Measurements from ENCODE around the gene CROCC2.

DNA sequence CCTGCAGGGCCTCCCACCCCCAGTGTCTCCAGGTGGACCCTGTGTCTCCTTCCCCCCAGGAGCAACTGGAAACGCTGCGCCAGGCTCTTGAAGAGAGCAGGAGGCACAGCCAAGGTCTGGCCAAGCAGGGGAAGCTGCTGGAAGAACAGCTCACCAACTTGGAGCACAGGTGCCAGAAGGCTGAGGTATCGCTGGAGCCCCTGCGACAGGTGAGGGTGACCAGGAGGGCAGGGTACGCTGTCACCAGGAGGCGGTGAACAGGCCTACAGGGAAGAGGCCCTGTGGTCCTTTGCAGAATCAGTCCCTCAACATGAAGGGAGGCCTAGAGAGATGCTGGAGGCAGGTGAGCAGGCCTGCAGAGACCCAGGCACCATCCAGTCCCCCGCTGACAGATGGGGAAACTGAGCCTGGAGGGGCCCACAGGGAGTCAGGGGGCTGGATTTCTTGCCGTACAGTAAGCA lies 76.7 kb downstream of the CROCC2 start:
- TF ChIP-seq CTCF (conservative IDR thresholded peaks at IDR 0.05; ENCODE audit: low read length) (no peak), EZH2phosphoT487 (IDR thresholded peaks at IDR 0.05; ENCODE audit: borderline replicate concordance, low read depth, low read length) (no peak)
